GM23248 (cell line): ENCODE measurements around the gene DGKI. TPM values are rescaled to one million over a fixed set of nuclear protein-coding genes. Genes with fewer than 3 reads are reported as not detected.

Experiments
- DNase-seq: peaks from one replicate; pipeline ENCODE4 v3.0.0-alpha.2; 2015
- H2AFZ ChIP-seq: fragments of 200-600 bp; sonication (generic); 2 replicates; pipeline ENCODE4 v1.6.1; 2016; ENCODE audit warnings: antibody characterized with exemption
- H3F3A ChIP-seq: fragments of 200-600 bp; sonication (generic); 2 replicates; pipeline ENCODE4 v1.6.1; 2016; ENCODE audit warnings: mild to moderate bottlenecking, antibody characterized with exemption, mixed run types; ENCODE audit not compliant: insufficient read depth
- H3K27ac ChIP-seq: fragments of 200-600 bp; sonication (generic); 2 replicates; pipeline ENCODE4 v1.5.1; 2016; ENCODE audit warnings: mild to moderate bottlenecking
- H3K27me3 ChIP-seq: fragments of 200-600 bp; sonication (generic); replicated peaks from 2 replicates; pipeline ENCODE4 v1.6.1; 2016; ENCODE audit warnings: mild to moderate bottlenecking; ENCODE audit not compliant: insufficient read depth
- H3K36me3 ChIP-seq: fragments of 200-600 bp; sonication (generic); 2 replicates; pipeline ENCODE4 v1.6.1; 2016; ENCODE audit warnings: low read depth, mild to moderate bottlenecking
- H3K4me1 ChIP-seq: fragments of 200-600 bp; sonication (generic); 2 replicates; pipeline ENCODE4 v1.6.1; 2016; ENCODE audit warnings: mild to moderate bottlenecking; ENCODE audit not compliant: insufficient read depth
- H3K4me2 ChIP-seq: fragments of 200-600 bp; sonication (generic); one replicate; pipeline ENCODE4 v1.6.1; 2016; ENCODE audit warnings: mild to moderate bottlenecking; ENCODE audit not compliant: unreplicated experiment
- H3K4me3 ChIP-seq: fragments of 200-600 bp; sonication (generic); 2 replicates; pipeline ENCODE4 v1.5.1; 2016; ENCODE audit warnings: mild to moderate bottlenecking
- H3K79me2 ChIP-seq: fragments of 200-600 bp; sonication (generic); 2 replicates; pipeline ENCODE4 v1.6.1; 2016; ENCODE audit warnings: mild to moderate bottlenecking; ENCODE audit not compliant: insufficient read depth
- H3K9ac ChIP-seq: fragments of 200-600 bp; sonication (generic); 2 replicates; pipeline ENCODE4 v1.6.1; 2016; ENCODE audit warnings: mild to moderate bottlenecking
- H3K9me2 ChIP-seq: fragments of 200-600 bp; sonication (generic); 2 replicates; pipeline ENCODE4 v1.6.1; 2016; ENCODE audit warnings: mixed run types, mild to moderate bottlenecking, moderate library complexity; ENCODE audit not compliant: insufficient read depth
- H3K9me3 ChIP-seq: fragments of 200-600 bp; sonication (generic); one replicate; pipeline ENCODE4 v1.6.1; 2017; ENCODE audit warnings: low read depth
- H4K20me1 ChIP-seq: fragments of 200-600 bp; sonication (generic); 2 replicates; pipeline ENCODE4 v1.6.0; 2016; ENCODE audit not compliant: insufficient read depth
- EZH2 ChIP-seq: fragments of 200-600 bp; sonication (generic); IDR thresholded peaks from 2 replicates; pipeline ENCODE4 v1.6.1; 2018; ENCODE audit warnings: antibody characterized with exemption, mild to moderate bottlenecking; ENCODE audit not compliant: insufficient read depth, poor library complexity, severe bottlenecking
- EZH2phosphoT487 ChIP-seq: fragments of 200-600 bp; sonication (generic); IDR thresholded peaks from 2 replicates; pipeline ENCODE4 v1.6.1; 2018; ENCODE audit warnings: antibody characterized with exemption, moderate library complexity, mild to moderate bottlenecking, low read depth; ENCODE audit not compliant: insufficient read depth
- WGBS, 2 experiments: methylation state at CpG; one replicate each; pipeline ENCODE4 v1.1.6; 2015 to 2017; ENCODE audit warnings: low lambda C conversion rate in 2 of 2, low coverage in 1 of 2; ENCODE audit errors: missing lambda C conversion rate in 2 of 2; 5-methylcytosine and 5-hydroxymethylcytosine counted together
- in situ Hi-C: fragments of 300-500 bp; cut with MboI; formaldehyde crosslinking; loops from 2 replicates; pipeline ENCODE4 v1.15.0; 2020
- polyA plus RNA-seq: library from polyadenylated mRNA; unstranded; fragments of >200 nt; fragmentation: Nextera tagmentation; extraction: Ambion mirVana; gene quantifications from 2 replicates; pipeline ENCODE4 v1.2.1, GENCODE V29; 2016
- total RNA-seq: library from RNA; depleted of rRNA; stranded (reverse); fragments of >200 nt; shearing (Covaris generic); gene quantifications from 2 replicates; pipeline ENCODE4 v1.2.3, GENCODE V29; 2014

The DGKI gene
- total and polyA plus RNA-seq, 2 experiments from 2014 or later: 5.4 to 25.9 TPM

GRCh38 chr7:137820677-137821420, 25.9 kb downstream of the DGKI start:
- Histone ChIP-seq H3K9me3 (no peaks in the 10 kb centered on the region), H3K4me2 (peak overlapping the region; percentile 71), H3F3A (peaks cover 38% of the 10 kb centered on the region), H3K27ac (peak overlapping the region; percentile 70), H3K36me3 (no peaks in the 10 kb centered on the region), H4K20me1 (no peaks in the 10 kb centered on the region), H3K9me2 (no peaks in the 10 kb centered on the region), H3K27me3 (no peaks in the 10 kb centered on the region), H3K4me1 (peaks cover 45% of the 10 kb centered on the region), H2AFZ (peak overlapping the region; percentile 74), H3K9ac (peak overlapping the region; percentile 68), H3K79me2 (peaks cover 37% of the 10 kb centered on the region; the same call in 1 of the 2 replicates), H3K4me3 (peak overlapping the region; percentile 32)
- WGBS, 2 experiments: 15 to 19% methylated on average over 8 of the region's 8 CpGs
- in situ Hi-C loops: no loop called here
- peak; percentile 83 for DNase-seq
- TF ChIP-seq EZH2phosphoT487 (no peak), EZH2 (no peak)

- Histone ChIP-seq H2AFZ (peak overlapping the region; percentile 74), H3K27me3 (no peaks in the 10 kb centered on the region), H3K9me2 (no peaks in the 10 kb centered on the region), H3F3A (peaks cover 35% of the 10 kb centered on the region), H4K20me1 (no peaks in the 10 kb centered on the region), H3K4me3 (no peak overlapping the region), H3K9me3 (no peaks in the 10 kb centered on the region), H3K4me2 (peak overlapping the region; percentile 71), H3K36me3 (no peaks in the 10 kb centered on the region), H3K9ac (peak overlapping the region; percentile 68), H3K4me1 (peaks cover 45% of the 10 kb centered on the region), H3K27ac (peak overlapping the region; percentile 70), H3K79me2 (peaks cover 35% of the 10 kb centered on the region; the same call in 1 of the 2 replicates)
- DNase-seq: peak; percentile 52
- TF ChIP-seq EZH2phosphoT487: no peak
- no peak for TF ChIP-seq EZH2
- in situ Hi-C loops: no loop called here
- 100% methylated on average over 2 of the region's 2 CpGs for WGBS, 2 experiments
Observed at GRCh38 chr7:137820156-137820555, 26.6 kb downstream of the DGKI start.

DNA sequence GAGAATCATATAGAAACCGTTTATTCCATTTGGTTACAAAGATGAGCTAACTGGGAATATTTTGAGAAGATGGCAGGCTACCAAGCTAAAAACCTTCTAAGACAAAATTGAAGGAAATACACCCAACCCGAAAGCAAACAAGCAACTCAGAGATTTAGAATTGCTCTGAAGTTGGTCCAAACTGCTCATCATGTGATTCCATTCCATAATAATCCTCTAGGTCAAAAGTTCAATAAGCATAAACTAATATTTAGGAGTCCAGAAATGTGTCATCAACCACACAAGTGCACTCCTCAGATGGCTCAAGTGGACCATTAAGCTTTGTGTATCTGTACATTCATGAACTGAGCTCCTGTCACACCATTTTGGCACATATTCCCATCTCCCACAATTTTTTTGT, 28.7 kb downstream of the DGKI start:
- no peak overlapping the region for H3K27ac ChIP-seq

DNA sequence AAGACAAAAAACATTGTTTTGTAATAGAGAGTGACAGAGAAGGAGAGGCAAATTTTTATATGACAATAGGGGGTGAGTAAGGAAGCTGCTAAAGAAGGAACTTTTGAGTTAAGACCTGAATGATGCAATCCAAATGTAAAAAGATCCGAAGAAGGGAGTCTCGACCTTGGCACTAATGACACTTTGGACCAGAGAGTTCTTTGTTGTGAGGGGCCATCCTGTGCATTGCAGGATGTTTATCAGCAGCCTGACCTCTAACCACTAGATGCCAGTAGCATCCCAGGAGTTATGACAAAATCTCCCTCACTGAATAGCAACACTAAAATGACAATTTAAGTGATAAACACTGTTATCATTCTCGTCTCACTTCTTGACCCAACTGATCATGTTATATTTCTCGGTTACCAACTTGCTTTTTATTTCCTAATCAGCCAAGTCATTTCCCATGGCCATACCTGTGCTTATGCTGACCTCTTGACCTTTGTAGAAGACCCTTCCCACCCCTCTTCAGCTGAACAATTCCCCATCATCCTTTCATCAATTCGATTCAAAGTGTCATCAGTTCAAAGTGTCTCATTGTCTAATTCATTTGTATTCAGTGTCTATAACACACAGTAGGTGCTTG, 30.0 kb downstream of the DGKI start:
- in situ Hi-C loops: no loop called here
- Histone ChIP-seq H3K79me2 (peaks cover 65% of the 10 kb centered on the region), H3K4me3 (no peak overlapping the region), H3K9me2 (no peaks in the 10 kb centered on the region), H3K9ac (no peak overlapping the region), H3K4me1 (peaks cover 45% of the 10 kb centered on the region), H2AFZ (no peak overlapping the region), H3K4me2 (no peak overlapping the region), H3F3A (peaks cover 38% of the 10 kb centered on the region), H3K27me3 (no peaks in the 10 kb centered on the region), H3K27ac (no peak overlapping the region), H4K20me1 (no peaks in the 10 kb centered on the region), H3K9me3 (no peaks in the 10 kb centered on the region), H3K36me3 (no peaks in the 10 kb centered on the region)
- TF ChIP-seq EZH2phosphoT487 (no peak), EZH2 (no peak)
- WGBS, 2 experiments: 78 to 80% methylated on average over 5 of the region's 5 CpGs
- peak; percentile 43 for DNase-seq

More for the DNA sequence above, 28.7 kb downstream of the DGKI start:
- Histone ChIP-seq H3F3A (peaks cover 34% of the 10 kb centered on the region), H3K9ac (no peak overlapping the region), H4K20me1 (no peaks in the 10 kb centered on the region), H3K4me2 (no peak overlapping the region), H3K27me3 (no peaks in the 10 kb centered on the region), H3K4me3 (no peak overlapping the region), H3K9me3 (no peaks in the 10 kb centered on the region), H3K9me2 (no peaks in the 10 kb centered on the region), H3K79me2 (peaks cover 53% of the 10 kb centered on the region), H3K4me1 (peaks cover 45% of the 10 kb centered on the region), H3K36me3 (no peaks in the 10 kb centered on the region), H2AFZ (no peak overlapping the region)
- 79 to 89% methylated on average over 2 of the region's 2 CpGs for WGBS, 2 experiments
- no peak for TF ChIP-seq EZH2
- TF ChIP-seq EZH2phosphoT487: no peak
- peak; percentile 42 for DNase-seq
- in situ Hi-C loops: no loop called here
